AG08396 (cell line): Measurements from ENCODE around the gene RTL9.
"Not testable (repeated sequence)": the region's sequence is repeated elsewhere in the genome, so short reads cannot be mapped to it uniquely, and the experiment has no call there.

Experiments
- DNase-seq: peaks from one replicate; pipeline ENCODE4 v3.0.0; 2012; ENCODE audit warnings: low spot score, mixed read lengths

RTL9 gene

DNA sequence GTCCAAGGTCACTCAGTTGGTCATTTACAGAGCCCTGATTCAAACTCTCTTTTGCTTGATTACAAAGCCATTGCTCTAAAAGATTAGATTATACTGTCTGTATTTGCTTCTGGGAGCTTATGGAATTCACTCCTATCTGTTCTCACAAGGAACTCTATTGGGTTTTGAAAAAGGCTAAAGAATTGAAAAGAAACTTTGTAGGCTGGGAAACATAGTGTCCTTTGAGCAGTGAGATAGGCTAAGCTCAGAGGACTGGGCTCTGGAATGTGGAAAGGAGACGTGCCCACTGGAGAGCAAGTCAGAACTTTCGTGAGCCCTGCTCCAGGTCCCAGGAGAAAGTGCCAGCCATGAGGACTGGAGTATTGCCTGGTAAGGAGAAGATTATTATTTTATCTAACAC is at the start of gene RTL9:
Gene RTL9, plus strand, starts transcription at position 301 of the 400 bp plus-strand sequence. CDS start 91,770 bp downstream, outside the sequence.
- no peak for DNase-seq

DNA sequence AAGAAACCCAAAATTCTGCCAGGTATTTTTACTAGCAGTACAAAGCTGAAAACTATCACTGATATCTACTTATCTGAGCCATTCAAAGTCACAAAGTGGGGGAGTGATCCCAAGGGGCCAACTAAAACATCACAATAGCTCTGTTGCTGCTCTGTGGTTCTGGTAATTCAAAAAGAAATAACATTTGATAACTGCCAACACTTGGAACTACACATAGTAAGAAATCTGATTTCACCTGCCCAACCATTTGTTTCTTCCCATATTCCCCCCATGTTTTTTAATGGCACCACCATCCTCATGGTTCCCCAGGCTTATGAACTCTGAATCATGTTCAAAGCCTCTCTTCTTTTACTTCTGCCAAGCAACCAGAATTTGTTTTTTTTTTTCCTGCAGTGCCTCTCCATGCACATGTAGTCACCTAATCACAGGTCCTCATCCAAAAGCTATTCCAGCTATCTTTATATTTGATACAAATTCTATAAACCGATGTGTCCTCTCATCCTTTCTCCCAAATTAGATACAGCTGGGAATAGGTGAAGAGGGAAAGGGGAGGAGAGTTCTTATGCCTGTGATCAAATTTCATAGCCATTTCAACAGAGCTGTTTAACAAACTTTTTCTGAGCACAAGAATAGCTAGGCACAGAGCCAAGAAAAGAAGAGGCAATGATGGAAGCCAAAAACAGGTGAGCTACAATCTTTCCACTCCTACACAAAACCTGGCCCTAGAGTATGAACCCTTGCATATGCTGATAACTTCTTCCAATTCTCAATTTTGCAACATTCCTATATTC is 48.5 kb upstream of the RTL9 start:
- no peak for DNase-seq

DNA sequence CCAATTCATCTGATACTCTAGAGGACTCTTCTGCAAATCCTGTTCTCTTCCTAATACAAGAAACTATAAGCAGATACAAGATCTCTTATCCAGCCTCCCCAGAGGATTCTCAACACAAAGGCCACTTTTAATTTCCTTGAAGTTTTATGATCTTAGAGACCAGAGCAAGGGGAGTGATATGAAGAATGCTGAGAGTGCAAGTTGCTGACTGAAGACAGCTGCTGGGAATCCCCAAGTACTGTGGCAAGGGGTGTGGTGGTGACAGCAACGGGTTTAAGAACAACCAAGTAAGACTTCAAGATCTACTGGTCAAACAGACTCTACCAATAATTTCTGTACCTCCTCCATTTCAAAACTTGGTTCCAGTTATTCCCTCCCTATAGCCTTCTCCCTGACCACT is 47.8 kb upstream of the RTL9 start:
- DNase-seq = no peak

DNA sequence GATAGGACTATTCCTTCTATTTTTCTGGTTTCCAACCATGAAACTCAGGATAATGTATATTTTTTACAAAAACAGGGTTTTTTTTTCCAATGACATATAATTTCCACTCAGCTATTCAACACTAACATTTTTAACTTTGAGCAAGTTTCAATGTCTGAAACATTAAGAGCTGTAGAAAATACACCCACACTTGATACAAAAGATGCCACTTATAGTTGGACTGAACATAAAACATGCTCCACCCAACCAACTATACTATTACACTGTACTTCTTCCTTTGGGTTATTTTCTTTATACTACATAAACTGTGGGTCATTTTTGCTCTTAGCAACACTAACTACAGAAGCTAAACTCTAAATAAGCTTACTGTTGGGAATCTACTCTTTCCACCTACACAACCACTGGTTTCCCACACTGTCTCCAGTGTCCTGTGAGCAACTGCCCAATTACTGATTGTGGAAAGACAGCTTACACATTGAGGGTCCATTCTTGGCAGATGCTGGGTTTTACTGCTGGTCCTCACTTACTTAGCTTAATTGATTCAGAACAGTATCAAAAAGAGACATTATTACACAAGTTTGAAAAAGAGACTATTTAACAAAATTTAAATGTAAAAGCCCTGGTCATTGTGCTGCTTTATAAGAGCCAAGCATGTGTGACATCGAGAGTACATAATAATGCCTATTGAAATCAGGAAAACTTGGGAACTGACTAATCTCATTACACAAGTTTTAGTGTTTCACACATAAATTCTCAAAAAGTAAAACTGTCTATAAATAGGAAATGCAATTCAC is 47.0 kb upstream of the RTL9 start:
- no peak for DNase-seq

DNA sequence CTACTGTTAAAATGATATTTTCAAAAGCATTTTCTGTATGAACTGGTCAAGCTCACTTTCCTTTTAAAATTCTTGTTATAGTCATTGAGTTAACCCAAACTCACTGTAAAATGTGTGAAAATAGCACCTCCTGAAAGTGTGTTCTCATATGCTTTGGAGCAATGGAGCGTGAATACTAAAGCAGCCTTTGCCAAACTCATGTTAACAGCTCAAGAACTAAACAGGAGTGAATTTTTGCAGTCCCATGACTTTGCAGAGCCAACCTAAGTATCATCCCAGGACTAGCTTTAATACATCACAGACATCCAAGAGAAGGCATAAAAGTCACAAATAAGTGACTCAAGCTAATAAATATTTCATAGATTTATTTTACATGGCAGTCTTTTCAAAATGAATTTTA is 43.1 kb upstream of the RTL9 start:
- no peak for DNase-seq

DNA sequence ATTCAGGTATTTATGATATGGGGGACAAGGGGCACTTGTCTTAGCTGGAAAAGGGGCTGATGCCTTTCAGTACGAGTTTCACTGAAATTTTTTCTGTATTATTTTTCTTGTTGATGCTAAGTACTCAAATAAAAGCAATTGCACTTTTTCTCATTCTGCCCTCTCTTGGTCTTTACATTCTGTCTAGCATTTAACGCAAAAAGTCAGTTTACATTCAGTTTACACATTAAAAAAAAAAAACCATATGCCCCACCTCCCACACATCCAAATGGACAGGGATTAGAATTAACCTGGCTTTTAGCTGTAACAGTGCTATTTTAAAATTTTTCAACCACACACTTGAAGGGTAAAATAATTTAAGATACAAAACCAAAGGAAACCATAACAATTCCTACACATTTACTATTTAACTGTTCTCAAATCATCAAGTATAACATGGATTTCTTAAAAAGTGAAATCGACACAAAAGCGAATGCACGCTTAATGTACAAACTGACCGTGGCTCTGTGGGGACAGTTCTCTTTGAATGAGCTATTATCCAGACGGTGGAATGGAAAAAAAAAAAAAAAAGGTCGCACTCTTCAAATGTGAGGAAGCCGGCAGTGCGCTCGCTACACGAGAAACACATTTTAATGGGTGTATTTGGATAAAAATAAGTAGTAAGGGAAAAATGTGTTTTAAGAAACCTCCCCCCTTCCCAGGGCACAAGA is 42.1 kb upstream of the RTL9 start:
- no peak for DNase-seq

DNA sequence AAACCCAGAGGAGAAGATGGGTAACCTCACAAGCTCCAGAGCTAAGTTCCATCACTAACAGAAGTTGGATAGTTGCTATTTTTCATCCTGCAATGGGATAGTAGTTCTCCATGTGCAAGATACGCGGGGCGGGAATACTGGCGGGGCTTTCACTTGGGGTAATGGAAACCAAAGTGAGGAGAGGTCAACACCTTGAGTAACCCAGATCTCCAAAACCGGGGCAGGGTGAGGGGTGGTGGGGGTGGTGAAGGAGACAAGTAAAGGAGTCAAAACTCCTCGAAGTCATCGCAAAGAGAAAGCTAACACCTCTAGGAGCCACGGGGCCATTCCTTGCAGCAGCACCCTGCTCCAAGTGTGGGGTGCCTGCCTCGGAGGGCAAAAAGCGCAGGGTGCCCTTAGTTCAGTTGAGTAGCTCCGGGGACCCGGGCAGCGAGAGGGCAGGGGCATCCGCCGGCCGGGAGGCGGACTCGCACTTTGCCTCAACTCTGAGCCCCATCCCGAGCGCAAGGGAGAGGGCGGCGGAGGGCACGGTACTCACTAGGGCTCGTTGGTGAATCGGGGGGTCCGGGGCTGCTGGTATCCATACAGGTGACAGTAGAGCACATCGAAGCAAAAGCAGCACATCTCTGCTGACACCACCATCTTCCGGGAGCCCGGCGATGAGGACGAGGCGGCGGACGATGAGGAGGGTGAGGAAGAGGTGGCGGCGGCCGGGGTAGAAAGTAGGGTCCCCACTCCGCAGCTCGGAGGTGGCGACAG is 41.4 kb upstream of the RTL9 start:
- DNase-seq = peak; percentile 28

DNA sequence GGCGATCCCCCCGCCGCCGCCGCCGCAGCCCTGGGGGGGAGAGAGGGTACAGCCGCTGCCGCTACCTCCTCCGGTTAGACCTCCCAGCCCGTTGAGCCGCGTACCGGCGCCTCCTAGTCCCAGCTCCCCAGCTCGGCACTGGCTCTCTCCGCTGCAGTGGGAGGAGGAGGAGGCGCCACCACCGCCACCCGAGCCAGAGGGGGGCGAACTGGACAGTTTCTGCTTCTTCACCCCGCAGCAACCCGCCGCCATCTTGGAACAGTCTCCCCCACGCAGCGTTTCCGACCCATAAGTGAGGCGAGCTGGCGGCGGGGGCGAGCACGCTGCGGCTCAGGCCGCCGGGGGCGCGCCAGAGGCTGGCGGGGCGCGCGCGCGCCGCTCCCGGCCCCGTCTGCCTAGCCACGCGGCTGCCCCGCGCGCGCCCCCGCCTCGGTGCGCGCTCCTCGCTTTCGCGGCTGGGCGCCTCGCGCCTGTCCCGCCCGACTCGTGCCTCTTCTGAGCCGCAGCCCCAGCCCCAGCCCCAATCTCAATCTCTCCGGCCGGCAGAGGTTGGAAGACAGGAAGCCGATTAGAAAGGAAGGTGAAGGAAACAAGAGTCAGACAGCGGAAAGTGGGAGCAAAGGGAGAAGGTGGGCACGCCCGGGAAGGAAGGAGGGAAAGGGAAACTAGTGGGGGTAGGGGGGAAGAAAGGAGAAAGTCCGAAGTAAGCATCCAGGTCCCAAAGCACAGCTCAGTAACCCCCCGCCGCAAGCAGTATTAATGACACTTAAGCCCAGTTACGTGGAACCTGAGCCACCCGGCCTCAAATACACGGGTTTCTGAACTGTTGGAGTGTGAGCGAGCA is 40.6 kb upstream of the RTL9 start, which contains the start of gene AMMECR1:
Gene AMMECR1, minus strand, starts transcription at position 266 of the 844 bp plus-strand sequence. Its CDS starts 14 bp downstream, at position 252.
- DNase-seq = peak; percentile 87

DNA sequence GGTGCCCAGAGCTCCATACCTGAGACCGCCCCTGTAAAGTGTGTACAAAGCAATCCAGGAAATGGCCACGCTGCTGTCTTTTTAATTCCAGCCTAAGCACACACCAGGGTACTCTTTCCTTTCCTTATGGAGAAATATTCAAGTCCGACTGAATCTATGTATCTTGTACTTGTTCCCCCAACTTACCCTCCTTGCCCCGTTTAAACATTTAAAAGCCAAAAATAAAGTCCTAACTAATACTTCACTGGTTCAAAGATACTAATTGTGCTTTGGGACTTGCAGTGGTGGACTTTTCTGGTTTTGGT is 40.0 kb upstream of the RTL9 start:
- no peak for DNase-seq

DNA sequence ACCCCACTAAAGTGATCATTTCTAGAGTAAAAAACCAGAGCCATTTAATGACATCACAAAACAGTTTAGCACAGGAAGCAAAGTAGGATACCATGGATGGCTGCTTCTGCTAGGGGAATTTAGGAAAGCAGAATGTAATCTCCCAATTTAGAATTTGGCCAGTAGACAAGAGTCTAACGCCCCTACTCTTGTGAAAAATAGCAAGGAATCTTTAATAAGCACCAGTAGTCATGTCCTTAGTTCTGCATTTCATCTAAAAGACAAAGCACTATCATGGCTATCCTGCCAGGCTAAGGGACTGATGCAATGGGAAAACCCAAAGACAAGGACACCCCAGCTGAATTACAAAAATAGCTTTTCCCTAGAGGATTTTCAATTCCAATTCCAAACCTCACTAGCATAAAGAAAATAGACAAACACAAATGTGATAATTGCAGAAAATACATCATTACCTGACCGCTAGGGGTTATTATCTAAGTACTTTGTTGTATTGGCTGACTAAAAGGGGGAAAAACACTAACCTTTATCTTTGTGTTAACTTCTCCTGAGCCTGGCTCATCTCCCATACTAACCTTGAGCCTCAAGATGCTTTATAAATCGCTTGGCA is 38.2 kb upstream of the RTL9 start:
- no peak for DNase-seq

DNA sequence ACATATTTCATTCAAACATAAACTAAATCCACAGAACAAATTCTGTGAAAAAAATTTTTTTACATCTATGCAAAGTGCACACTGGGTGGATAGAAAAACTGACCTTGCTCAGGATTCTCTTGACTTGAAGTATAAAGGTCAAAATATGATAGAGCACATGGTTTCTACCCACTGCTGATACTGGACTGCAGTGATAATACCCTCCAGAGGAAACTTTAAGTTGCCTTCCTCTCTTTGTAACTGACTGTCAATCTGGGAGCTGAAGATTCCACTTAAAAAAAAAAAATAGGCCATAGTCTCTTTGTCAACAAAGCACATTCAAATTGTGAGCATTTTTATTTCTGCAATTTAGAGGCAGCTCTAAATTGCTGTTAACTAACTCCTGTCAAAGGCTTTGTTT is 37.6 kb upstream of the RTL9 start:
- DNase-seq = no peak

DNA sequence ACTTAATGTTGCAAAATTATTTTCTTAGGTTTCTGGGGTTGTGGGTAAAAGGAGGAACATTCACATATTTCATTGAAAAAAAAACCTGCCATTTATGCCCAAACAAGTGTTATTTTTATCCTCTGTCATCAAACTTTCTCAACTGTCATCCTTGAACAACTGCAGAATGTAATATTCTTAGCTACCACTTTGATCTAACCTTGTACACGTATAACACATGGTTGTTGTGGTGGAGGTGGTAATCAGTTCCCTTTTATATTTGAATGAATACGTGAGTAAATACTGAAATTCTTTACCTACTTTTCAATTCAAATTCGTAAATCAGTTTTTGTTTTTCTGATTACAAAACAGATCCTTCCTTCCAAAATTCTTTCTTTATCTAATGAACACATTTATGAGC is 37.0 kb upstream of the RTL9 start:
- no peak for DNase-seq

DNA sequence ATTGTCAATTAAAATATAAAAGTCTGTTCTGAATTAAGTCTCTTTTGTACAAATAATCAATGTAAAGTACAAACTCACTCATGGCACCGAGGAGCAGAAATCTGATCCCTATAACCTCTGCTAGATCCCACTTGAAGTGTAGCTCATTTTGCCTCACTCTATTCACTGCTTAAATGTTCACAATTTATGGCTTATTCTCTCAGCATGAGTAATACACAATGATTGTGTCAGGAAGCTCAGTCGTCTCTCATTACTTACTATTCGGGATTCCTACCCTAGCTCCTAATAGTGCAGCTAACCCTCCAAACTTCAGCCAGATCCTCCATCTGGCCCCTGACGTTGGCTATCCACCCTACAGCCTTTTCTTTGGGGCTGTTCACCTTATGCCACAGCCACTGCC is 36.0 kb upstream of the RTL9 start:
- DNase-seq = peak; percentile 5

DNA sequence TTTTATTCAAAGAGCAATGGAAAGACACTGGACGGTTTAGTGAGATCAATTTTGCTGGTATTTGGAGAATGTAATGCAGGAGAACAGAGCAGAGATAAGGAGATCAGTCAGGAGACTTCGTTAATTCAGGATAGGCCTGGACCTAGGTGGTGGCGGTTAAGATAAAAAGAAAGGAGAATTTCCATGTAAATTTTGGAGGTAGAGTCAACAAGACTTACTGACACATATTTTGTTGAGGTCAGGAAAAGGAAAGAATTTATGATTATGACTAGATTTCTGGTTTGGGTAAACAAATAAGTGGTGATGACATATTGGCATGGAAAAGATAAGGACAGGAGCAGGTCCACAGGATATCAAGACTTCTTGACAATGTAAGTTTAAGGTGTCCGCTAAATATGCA is 31.9 kb upstream of the RTL9 start:
- no peak for DNase-seq

DNA sequence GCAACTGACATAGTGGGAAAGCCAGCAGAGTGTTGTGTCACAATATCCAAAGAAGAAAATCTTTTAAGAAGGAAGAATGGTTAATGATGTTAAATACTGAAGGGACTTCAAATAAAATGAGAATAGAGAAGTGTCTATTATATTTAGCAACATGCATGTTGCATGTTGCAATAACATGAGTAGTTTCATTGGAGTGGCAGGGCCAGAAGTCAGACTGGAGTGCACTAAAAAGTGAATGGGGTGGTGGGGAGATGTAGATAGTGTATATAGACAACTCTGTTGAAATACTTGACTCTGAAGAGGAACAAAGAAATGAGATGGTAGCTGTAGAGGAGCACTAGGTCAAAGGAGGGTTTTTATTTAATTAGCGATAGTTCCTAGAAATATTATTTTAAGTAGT is 31.3 kb upstream of the RTL9 start:
- no peak for DNase-seq

DNA sequence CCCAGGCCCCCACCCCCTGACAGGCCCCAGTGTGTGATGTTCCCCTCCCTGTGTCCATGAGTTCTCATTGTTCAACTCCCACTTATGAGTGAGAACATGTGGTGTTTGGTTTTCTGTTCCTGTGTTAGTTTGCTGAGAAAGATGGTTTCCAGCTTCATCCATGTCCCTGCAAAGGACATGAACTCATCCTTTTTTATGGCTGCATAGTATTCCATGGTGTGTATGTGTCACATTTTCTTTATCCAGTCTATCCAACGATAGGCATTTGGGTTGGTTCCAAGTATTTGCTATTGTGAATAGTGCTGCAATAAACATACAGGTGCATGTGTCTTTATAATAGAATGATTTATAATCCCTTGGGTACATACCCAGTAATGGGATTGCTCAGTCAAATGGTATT is 30.0 kb upstream of the RTL9 start:
- DNase-seq = not testable (repeated sequence)

DNA sequence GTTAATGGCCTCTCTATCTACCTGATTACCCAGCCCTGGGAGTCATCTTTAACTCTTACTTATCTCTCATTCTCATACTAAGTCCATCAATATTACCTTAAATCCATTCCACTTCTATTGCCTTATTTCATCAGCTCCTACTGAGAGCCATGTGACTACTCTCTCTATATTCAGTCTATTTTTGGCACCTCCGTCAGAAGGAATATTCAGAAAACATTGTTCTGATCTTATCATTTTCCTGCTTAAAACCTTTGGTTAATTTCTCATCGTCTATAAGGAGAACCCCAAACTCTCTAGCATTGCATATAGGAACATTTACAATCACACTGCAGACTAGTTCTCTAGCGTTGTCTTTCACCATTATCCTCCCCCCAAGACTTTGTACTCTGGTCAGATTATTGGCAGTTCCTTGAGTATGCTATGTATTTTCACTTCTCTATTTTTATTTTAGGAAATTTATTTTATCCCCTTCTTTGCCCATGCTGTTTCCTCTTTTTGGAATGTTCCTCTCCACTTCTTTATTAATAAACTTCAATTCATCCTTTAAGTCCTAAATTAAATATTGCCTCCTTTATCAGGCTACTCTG is 27.1 kb upstream of the RTL9 start:
- no peak for DNase-seq

DNA sequence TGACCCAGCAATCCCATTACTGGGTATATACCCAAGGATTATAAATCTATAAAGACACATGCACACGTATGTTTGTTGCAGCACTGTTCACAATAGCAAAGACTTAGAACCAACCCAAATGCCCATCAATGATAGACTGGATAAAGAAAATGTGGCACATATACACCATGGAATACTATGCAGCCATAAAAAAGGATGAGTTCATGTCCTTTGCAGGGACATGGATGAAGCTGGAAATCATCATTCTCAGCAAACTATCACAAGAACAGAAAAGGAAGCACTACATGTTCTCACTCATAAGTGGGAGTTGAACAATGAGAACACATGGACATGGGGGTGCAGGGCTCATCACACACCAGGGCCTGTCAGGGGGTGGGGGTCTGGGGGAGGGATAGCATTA is 25.2 kb upstream of the RTL9 start:
- not testable (repeated sequence) for DNase-seq

DNA sequence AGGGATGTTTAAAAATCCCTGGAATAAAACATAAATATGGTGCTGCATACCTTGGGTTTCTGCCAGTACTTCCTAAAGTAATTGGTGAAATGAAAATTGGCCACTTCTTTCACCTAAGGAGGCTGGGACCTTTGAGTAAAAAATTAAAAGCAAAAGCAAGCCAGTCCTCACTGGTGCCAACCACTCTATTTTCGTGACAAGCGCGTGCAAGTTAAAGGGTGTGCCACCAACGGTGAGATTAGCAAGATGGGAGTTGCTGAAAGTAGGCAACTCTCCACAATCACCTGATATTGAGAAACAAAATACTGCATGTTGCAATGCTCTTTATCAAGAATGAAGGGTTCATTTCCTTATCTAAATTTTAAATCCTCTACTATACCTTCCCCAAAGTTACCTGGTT is 19.7 kb upstream of the RTL9 start:
- DNase-seq = no peak
